ENCODE data around the gene ARHGEF28.

ARHGEF28 gene

DNA sequence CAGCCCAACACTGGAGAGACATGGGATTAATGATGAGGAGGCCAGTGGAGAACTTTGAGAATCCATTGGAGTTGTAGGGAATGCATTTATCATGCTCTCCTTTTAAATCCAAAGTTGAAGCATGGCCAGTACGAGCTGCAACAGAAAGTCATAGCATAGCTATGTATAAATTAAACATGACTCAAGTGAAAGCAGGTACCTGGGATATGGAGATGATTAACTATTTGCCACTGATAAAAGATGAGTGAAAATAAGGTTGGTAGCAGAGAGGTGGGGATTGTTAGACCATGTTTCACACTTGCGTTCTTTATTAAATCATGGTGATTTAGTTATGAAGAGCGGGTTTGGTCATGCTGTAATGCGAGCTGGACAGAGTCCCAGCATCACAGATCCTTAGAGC lies 189.6 kb downstream of the ARHGEF28 start:
- Histone ChIP-seq H3K9me3 (ENCODE audit: control insufficient read depth, insufficient read depth, low read length) (no peaks in the 10 kb centered on the region), H3K36me3 (ENCODE audit: control insufficient read depth, insufficient read depth, low read length) (no peaks in the 10 kb centered on the region), H3K27ac (ENCODE audit: low read length) (no peak overlapping the region), H3K4me1 (ENCODE audit: control insufficient read depth, insufficient read depth, low read length) (no peaks in the 10 kb centered on the region), H3K4me3 (ENCODE audit: low read length) (no peak overlapping the region), H3K27me3 (ENCODE audit: control insufficient read depth, insufficient read depth, low read length) (no peaks in the 10 kb centered on the region)
- DNase-seq (ENCODE audit: low read depth, low spot score) = no peak
- no CpG with 5 or more reads among the region's 4 CpGs for WGBS (ENCODE audit: insufficient coverage, insufficient read length)

DNA sequence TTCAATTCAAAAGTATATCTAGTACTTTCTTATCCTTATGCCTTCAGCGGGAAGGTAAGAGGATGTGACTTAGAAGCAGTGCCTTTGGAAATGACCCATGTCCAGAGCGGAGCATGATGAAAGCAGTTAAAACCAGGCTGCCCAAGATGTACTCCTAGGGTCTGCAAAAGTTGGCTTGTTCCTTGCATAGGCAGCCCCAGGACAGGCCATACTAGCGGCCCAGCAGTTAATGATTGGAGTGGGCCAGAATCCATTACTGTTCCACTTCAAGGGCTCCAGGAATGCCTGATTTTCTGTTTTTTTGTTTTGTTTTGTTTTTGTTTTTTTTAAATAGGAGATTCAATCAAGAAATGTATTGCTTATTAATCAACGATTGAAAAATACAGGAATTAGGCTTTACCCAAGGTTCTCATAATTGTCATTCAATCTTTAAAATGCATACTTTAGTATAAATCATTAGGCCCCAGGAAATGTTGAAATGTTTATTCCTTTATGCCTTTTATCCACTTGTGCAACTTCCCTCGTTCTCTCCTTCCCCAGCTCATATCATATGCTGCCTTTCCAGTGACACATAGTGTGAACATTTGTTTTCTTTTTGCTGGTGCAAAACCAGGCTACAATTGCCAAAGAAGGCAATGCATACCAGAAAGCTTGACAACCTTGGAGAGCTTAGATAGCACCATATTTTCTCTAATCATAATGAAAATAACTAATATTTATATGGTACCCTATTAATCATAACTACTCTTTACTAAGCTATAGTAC lies 190.8 kb downstream of the ARHGEF28 start:
- no peak for DNase-seq (ENCODE audit: low read depth, low spot score)
- H3K9me3 ChIP-seq (ENCODE audit: control insufficient read depth, insufficient read depth, low read length) = no peaks in the 10 kb centered on the region
- H3K4me3 ChIP-seq (ENCODE audit: low read length) = no peak overlapping the region
- H3K27ac ChIP-seq (ENCODE audit: low read length) = no peak overlapping the region
- H3K27me3 ChIP-seq (ENCODE audit: control insufficient read depth, insufficient read depth, low read length) = no peaks in the 10 kb centered on the region
- H3K4me1 ChIP-seq (ENCODE audit: control insufficient read depth, insufficient read depth, low read length) = no peaks in the 10 kb centered on the region
- H3K36me3 ChIP-seq (ENCODE audit: control insufficient read depth, insufficient read depth, low read length) = no peaks in the 10 kb centered on the region
- WGBS (ENCODE audit: insufficient coverage, insufficient read length) = no CpG with 5 or more reads among the region's 5 CpGs

DNA sequence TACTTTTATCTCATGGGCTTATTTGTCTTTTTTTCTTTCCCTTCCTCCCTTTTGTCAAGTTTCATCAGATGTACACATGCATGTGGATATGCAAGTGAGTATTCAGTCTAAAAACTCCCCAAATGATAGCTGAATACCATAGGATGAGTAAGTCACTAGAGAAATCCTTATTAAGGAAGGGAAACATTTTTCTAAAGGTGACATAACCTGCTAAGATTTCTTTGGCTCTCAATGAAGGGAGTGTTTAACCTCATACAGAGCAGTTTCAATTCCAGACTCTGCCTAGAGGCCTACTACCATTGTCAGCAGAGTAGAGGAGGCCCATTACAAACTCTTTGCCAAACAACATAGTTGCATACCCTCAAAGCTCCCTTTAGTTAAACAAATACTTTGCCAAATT lies 192.4 kb downstream of the ARHGEF28 start:
- H3K9me3 ChIP-seq (ENCODE audit: control insufficient read depth, insufficient read depth, low read length) = no peaks in the 10 kb centered on the region
- no peak overlapping the region for H3K27ac ChIP-seq (ENCODE audit: low read length)
- H3K4me3 ChIP-seq (ENCODE audit: low read length) = no peak overlapping the region
- no peaks in the 10 kb centered on the region for H3K27me3 ChIP-seq (ENCODE audit: control insufficient read depth, insufficient read depth, low read length)
- no peaks in the 10 kb centered on the region for H3K4me1 ChIP-seq (ENCODE audit: control insufficient read depth, insufficient read depth, low read length)
- H3K36me3 ChIP-seq (ENCODE audit: control insufficient read depth, insufficient read depth, low read length) = no peaks in the 10 kb centered on the region
- DNase-seq (ENCODE audit: low read depth, low spot score) = no peak

DNA sequence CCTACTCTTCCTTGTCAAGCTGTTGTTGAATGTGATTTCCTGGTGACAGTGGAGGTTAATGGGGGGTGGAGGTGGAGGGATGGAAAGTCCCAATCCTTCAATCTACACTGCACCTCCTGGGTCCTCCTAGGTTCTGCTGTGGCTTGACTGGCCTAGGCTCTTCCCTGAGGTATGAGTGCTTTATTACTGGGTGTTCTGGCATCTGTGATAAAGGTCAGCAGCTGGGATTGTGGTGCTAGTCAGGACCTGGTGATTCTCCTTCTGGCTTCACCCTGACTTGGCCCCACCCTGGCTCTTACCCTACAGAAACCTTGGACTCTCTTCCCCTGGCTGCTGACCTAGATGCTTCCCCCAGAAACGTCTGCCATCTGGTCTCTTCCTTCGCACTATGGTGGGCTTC lies 194.3 kb downstream of the ARHGEF28 start:
- H3K27me3 ChIP-seq (ENCODE audit: control insufficient read depth, insufficient read depth, low read length) = no peaks in the 10 kb centered on the region
- H3K4me1 ChIP-seq (ENCODE audit: control insufficient read depth, insufficient read depth, low read length) = no peaks in the 10 kb centered on the region
- DNase-seq (ENCODE audit: low read depth, low spot score) = no peak
- no peak overlapping the region for H3K4me3 ChIP-seq (ENCODE audit: low read length)
- WGBS (ENCODE audit: insufficient coverage, insufficient read length) = no CpG with 5 or more reads among the region's 2 CpGs
- H3K36me3 ChIP-seq (ENCODE audit: control insufficient read depth, insufficient read depth, low read length) = no peaks in the 10 kb centered on the region
- no peaks in the 10 kb centered on the region for H3K9me3 ChIP-seq (ENCODE audit: control insufficient read depth, insufficient read depth, low read length)
- no peak overlapping the region for H3K27ac ChIP-seq (ENCODE audit: low read length)

DNA sequence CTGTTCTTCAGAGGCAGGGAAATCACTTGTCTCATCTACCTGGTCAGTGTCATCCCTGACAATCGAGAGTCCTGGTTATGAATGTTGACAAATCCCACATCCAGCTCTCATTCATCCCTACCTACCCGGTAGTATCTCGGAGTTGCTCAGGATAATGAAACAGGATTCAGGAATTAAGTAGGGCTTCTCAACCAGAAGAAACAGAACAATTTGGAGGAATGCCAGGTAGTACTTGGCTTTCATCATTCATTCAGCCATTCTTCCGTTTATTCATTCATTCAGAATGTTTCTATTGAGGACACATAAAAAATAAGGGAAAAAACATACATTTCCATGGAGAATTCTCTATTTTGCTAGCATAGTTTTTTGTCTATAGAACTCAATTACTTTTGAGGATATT lies 195.0 kb downstream of the ARHGEF28 start:
- WGBS (ENCODE audit: insufficient coverage, insufficient read length) = no CpG with 5 or more reads among the region's 4 CpGs
- H3K4me1 ChIP-seq (ENCODE audit: control insufficient read depth, insufficient read depth, low read length) = no peaks in the 10 kb centered on the region

GRCh38 chr5:73822278-73822988 lies 196.4 kb downstream of the ARHGEF28 start:
- WGBS (ENCODE audit: insufficient coverage, insufficient read length) = no CpG with 5 or more reads among the region's 2 CpGs
- DNase-seq (ENCODE audit: low read depth, low spot score) = no peak
- no peak overlapping the region for H3K27ac ChIP-seq (ENCODE audit: low read length)

More for the DNA sequence above, 195.0 kb downstream of the ARHGEF28 start:
- Histone ChIP-seq H3K9me3 (ENCODE audit: control insufficient read depth, insufficient read depth, low read length) (no peaks in the 10 kb centered on the region), H3K36me3 (ENCODE audit: control insufficient read depth, insufficient read depth, low read length) (no peaks in the 10 kb centered on the region), H3K4me3 (ENCODE audit: low read length) (no peak overlapping the region), H3K27ac (ENCODE audit: low read length) (no peak overlapping the region), H3K27me3 (ENCODE audit: control insufficient read depth, insufficient read depth, low read length) (no peaks in the 10 kb centered on the region)
- DNase-seq (ENCODE audit: low read depth, low spot score) = no peak

DNA sequence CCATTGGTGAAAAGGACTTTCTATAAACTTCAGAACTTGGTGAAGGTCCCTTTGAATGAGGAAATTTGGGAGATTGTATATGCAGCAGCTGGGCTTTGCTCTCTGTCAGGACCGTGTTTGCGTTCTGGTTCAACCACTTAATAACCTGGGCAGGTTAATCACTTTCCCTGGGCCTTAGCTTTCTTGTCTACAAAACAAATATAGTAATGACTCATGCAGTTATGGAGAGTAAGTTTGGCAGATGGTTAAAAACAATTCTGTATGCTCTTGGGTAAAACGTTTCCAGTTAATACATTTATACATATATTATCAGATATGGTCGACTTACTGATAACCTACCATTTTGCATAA lies 197.0 kb downstream of the ARHGEF28 start:
- no peak for DNase-seq (ENCODE audit: low read depth, low spot score)
- Histone ChIP-seq H3K27ac (ENCODE audit: low read length) (no peak overlapping the region), H3K36me3 (ENCODE audit: control insufficient read depth, insufficient read depth, low read length) (no peaks in the 10 kb centered on the region), H3K9me3 (ENCODE audit: control insufficient read depth, insufficient read depth, low read length) (no peaks in the 10 kb centered on the region), H3K27me3 (ENCODE audit: control insufficient read depth, insufficient read depth, low read length) (no peaks in the 10 kb centered on the region), H3K4me1 (ENCODE audit: control insufficient read depth, insufficient read depth, low read length) (no peaks in the 10 kb centered on the region), H3K4me3 (ENCODE audit: low read length) (no peak overlapping the region)
- no CpG with 5 or more reads among the region's 4 CpGs for WGBS (ENCODE audit: insufficient coverage, insufficient read length)

More at GRCh38 chr5:73822278-73822988, 196.4 kb downstream of the ARHGEF28 start:
- Histone ChIP-seq H3K9me3 (ENCODE audit: control insufficient read depth, insufficient read depth, low read length) (no peaks in the 10 kb centered on the region), H3K4me1 (ENCODE audit: control insufficient read depth, insufficient read depth, low read length) (no peaks in the 10 kb centered on the region), H3K4me3 (ENCODE audit: low read length) (no peak overlapping the region), H3K27me3 (ENCODE audit: control insufficient read depth, insufficient read depth, low read length) (no peaks in the 10 kb centered on the region), H3K36me3 (ENCODE audit: control insufficient read depth, insufficient read depth, low read length) (no peaks in the 10 kb centered on the region)

DNA sequence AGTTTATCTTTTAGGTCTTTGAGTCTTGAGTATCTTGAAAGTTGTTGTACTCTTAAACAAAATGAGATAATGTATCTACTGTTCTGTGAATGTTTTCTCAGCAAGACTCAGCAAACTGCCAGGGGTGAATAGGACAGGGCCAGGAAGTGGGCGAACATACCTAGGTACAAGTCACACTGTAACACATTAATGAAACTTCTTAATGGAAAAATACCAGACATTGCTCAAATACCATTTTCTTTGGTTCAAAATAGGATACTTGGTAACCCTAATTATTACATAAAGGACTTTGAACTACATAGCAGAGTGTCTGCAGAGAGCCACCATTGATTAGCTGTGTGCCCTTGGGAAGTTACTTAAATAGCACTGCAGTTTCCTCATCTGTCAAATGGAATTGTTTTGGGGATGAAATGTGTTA lies 197.5 kb downstream of the ARHGEF28 start:
- H3K27me3 ChIP-seq (ENCODE audit: control insufficient read depth, insufficient read depth, low read length) = no peaks in the 10 kb centered on the region
- H3K4me3 ChIP-seq (ENCODE audit: low read length) = no peak overlapping the region
- no peaks in the 10 kb centered on the region for H3K4me1 ChIP-seq (ENCODE audit: control insufficient read depth, insufficient read depth, low read length)

GRCh38 chr5:73825199-73825598 lies 199.2 kb downstream of the ARHGEF28 start:
- no peaks in the 10 kb centered on the region for H3K36me3 ChIP-seq (ENCODE audit: control insufficient read depth, insufficient read depth, low read length)
- no peak overlapping the region for H3K4me3 ChIP-seq (ENCODE audit: low read length)
- no peaks in the 10 kb centered on the region for H3K4me1 ChIP-seq (ENCODE audit: control insufficient read depth, insufficient read depth, low read length)
- no CpG with 5 or more reads among the region's 7 CpGs for WGBS (ENCODE audit: insufficient coverage, insufficient read length)
- H3K27me3 ChIP-seq (ENCODE audit: control insufficient read depth, insufficient read depth, low read length) = no peaks in the 10 kb centered on the region
- no peak overlapping the region for H3K27ac ChIP-seq (ENCODE audit: low read length)
- no peak for DNase-seq (ENCODE audit: low read depth, low spot score)
- H3K9me3 ChIP-seq (ENCODE audit: control insufficient read depth, insufficient read depth, low read length) = no peaks in the 10 kb centered on the region

More for the DNA sequence above, 197.5 kb downstream of the ARHGEF28 start:
- no peak overlapping the region for H3K27ac ChIP-seq (ENCODE audit: low read length)
- no peaks in the 10 kb centered on the region for H3K9me3 ChIP-seq (ENCODE audit: control insufficient read depth, insufficient read depth, low read length)
- DNase-seq (ENCODE audit: low read depth, low spot score) = no peak
- WGBS (ENCODE audit: insufficient coverage, insufficient read length) = no CpG with 5 or more reads among the region's 1 CpG
- H3K36me3 ChIP-seq (ENCODE audit: control insufficient read depth, insufficient read depth, low read length) = no peaks in the 10 kb centered on the region

GRCh38 chr5:73825736-73826135 lies 199.7 kb downstream of the ARHGEF28 start:
- H3K27ac ChIP-seq (ENCODE audit: low read length) = no peak overlapping the region
- no peaks in the 10 kb centered on the region for H3K27me3 ChIP-seq (ENCODE audit: control insufficient read depth, insufficient read depth, low read length)
- H3K9me3 ChIP-seq (ENCODE audit: control insufficient read depth, insufficient read depth, low read length) = no peaks in the 10 kb centered on the region
- H3K4me3 ChIP-seq (ENCODE audit: low read length) = no peak overlapping the region
- no peak for DNase-seq (ENCODE audit: low read depth, low spot score)
- no peaks in the 10 kb centered on the region for H3K36me3 ChIP-seq (ENCODE audit: control insufficient read depth, insufficient read depth, low read length)
- no peaks in the 10 kb centered on the region for H3K4me1 ChIP-seq (ENCODE audit: control insufficient read depth, insufficient read depth, low read length)
